AG08396 (cell line): ENCODE data around the gene PARVB.
"Not testable (repeated sequence)": the region's sequence is repeated elsewhere in the genome, so short reads cannot be mapped to it uniquely, and the experiment has no call there.

ENCODE experiments used
- DNase-seq: peaks from one replicate; pipeline ENCODE4 v3.0.0; 2012; ENCODE audit warnings: low spot score, mixed read lengths

The PARVB gene

DNA sequence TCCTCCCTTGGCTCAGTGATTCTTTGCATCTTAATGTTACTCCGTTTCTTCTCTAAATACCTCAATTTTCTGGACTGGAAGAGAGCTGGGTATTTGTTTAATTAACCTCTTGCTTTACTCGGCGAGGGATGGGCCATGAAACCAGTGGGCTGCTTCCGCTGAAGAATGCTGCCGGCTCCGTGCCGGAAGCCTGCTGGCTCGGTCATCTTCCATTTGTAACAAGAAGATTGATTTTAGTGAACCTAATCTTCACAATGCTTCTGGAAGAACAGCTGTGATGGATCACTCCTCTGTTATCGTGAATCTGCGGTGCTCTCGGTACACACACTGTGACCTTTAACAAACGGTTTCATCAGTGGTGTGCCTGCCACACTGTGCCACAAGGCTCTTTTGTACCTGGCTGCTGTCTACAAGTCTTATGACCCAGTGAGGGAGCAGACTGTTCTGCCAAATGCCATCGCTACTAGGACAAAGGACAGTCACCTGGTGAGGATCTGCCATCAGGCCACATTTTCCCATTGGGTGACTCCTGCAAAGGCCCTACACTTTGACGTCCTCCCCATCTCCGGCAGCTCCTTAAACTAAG, 25.3 kb upstream of the PARVB start:
- DNase-seq, result no peak

GRCh38 chr22:43999378-43999777, 24.7 kb upstream of the PARVB start:
- no peak for DNase-seq

- DNase-seq, result no peak
These were observed 24.0 kb upstream of the PARVB start for GRCh38 chr22:44000123-44000522.

DNA sequence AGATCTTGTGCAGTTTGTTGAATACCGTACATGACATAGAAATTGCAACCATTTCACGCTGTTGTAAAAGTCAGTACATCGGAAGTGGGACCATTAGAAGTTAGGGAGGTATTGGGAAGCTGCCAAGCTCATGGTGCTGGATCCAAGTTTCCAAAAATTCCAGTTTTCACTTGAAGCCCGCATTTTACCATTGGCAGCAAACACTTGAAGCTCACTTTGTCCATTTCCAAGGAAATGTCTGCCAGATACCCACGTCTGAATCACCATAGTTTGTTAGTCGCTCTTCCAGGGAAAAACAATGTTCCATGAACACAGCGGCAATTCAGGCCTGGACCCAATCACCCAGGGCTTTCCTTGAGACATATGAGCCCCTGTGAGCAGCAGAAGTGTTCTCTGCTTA, 22.6 kb upstream of the PARVB start:
- no peak for DNase-seq

DNA sequence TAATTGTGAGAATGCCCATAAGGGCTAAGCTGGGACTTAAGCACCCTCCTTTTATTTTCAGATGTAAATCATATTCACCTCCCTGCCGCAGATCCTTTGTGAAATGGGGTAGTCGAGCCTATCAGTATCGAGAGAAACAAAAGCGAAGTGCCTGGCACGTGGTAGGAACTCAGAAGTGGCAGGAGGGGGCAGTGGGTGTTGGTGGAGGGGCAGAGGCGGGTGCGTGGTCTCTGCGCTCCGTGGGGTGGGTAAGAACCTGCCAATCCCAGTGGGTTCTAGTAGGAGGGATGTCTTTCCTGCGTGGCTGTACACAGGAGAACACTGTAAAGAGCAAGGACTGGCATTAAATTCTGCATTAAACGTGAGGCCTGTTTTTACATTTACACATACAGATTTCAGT, 21.8 kb upstream of the PARVB start:
- no peak for DNase-seq

DNA sequence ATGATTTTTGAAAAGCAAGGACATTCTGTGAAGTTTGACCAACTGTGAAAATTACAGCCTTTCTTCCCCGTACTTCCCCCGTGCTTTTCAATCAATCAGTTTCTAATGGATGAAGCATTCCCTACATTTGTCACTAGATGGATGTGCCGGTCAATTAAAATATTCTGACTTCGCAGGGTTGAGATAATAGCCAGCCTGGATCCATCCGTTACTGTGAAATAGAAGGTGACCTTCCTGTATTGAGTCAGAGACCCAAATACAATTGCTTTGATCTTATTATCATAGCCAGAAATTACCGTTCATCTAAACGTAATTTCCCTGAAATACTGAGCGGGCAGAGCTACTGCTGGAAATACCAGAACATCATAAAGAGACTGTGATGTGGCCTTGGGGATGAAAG, 21.1 kb upstream of the PARVB start:
- DNase-seq, result no peak

GRCh38 chr22:44003405-44004103, 20.5 kb upstream of the PARVB start:
- no peak for DNase-seq

- DNase-seq, result no peak
These were observed 20.0 kb upstream of the PARVB start for GRCh38 chr22:44004104-44004460.

- DNase-seq, result no peak
These were observed 18.6 kb upstream of the PARVB start for GRCh38 chr22:44005524-44005923.

DNA sequence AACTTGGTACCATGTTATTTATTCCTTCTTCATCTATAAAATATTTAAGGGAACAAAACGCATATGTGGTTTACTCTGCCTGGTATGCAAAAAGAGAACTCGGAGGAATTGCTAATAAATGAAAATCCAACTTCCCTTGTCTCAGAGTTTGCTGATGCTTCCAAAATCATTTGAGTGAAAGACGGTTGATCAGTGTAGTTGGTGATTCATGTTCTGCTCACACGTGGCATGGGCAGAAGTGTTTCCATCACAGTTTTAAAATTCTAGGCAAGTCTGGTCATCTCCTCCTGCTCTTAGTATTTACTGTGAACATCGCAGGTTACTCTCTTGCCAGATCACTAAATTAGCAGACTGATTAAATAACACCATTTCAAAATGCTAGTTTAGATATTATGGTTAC, 11.9 kb upstream of the PARVB start:
- no peak for DNase-seq

DNA sequence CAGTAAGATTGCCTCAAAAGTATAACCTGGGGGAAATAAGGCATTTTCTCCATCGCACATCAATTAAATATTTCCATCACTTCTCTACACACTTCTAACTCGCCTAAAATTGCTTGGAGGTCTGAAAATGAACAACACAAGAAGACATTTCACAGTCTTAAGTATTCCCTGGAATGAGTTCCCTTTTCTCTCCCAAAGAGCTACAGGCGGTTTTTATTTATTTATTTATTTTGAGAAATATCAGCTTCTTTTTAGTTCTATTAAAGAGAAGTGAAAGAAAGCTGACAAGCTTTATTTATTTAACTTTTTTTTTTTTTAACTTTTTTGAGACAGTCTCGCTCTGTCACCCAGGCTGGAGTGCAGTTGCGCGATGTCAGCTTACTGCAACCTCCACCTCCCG, 11.5 kb upstream of the PARVB start:
- DNase-seq, result no peak

- DNase-seq, result no peak
These were observed 9.9 kb upstream of the PARVB start for GRCh38 chr22:44014241-44014640.

GRCh38 chr22:44016586-44016985, 7.5 kb upstream of the PARVB start:
- not testable (repeated sequence) for DNase-seq

- DNase-seq, result no peak
These were observed 5.5 kb upstream of the PARVB start for GRCh38 chr22:44018594-44018993.

GRCh38 chr22:44019416-44019815, 4.7 kb upstream of the PARVB start:
- no peak for DNase-seq

- DNase-seq, result no peak
These were observed 4.3 kb upstream of the PARVB start for GRCh38 chr22:44019846-44020245.

DNA sequence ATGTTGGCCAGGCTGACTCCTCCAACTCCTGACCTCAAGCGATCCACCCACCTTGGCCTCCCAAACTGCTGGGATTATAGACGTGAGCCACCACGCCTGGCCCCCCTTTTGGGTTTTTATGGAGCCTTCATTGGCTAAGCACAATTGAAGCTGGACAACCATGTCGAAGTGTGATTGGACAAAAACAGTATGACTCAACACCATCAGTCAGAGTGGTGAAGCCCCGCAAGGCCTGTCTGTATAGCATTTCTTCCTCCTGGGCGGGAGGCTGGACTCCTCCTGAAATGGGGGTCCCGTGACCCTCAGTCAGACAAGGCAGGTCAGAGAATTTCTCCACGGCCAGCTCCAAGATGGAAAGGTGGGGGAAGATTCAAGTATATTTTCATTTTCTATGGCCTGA, 3.1 kb upstream of the PARVB start:
- DNase-seq, result no peak

- DNase-seq, result peak; percentile 81
These were observed 456 bp upstream of the PARVB start for GRCh38 chr22:44023404-44024287.

DNA sequence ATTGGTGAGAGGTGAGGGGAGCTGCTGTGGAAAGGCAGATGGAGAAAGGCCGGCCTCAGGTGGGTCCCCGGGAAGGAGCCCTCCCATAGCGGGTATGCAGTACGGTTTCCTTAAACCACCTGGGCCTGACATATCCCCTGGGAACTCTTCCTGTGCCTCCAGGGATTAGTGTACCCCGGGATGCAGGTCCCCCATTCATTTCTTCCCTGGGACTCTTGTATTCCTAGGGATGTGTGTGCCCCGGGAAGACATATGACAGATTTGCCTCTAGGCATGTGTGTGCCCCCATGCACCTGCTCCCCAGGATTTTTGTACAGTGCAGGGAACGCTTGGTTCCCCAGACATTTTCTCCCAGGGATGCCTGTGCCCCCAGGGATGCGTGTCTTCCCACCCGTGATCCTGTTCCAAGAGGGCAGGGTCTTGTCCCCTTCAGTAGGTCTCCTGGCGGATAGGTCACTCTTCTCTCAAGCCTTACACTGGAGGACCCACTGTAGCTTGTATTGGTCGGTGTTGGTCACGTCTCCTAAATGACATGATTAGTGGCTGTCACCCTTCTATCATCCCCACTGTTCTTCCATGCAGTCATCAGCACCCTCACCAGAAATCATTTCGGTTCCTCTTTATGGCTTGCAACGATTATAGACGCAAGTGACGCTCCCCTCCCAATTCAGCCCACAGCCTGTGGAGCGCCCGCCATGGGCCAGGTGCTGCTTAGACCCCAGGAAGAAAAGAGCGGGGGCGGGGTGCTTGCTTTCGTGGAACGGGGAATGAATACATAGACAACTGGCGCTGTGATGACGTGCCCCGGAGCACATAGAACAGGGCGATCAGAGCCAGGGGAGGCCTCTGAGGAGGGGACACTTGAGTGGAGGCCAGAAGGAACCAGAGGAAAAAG, 1.3 kb downstream of the PARVB start:
- DNase-seq, result no peak

DNA sequence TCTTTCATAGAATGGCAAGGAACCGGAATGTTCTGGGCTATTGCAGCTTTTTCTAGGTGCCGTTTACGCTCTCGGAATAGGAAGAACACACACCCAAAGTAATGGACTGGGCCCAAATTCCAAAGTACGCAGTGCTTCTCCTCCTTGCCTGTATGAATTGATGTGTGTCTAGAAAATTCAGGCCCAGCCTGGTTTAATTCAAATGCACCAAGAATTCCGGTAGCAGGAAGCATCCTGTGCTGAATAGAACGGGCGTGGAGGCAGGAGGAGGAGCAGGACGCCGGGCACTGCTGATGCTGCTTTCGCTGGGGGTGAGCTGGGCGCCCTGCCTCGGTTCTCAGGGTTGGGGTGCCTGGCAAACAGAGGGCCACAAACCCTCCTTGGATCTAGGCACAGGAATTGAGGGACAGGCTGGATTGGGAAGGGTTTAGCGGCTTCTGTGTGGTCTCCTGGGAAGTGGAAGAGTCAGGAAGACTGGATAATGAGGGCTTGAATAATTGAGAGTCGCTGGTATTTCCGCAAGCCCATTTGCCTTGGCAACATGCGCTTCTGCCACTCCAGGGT, 2.0 kb downstream of the PARVB start:
- DNase-seq, result no peak

- no peak for DNase-seq
These were observed 2.8 kb downstream of the PARVB start for GRCh38 chr22:44026630-44027511.
